ENCODE data around the gene NOVA1. TPM values are rescaled to one million over a fixed set of nuclear protein-coding genes. Genes with fewer than 3 reads are reported as not detected.
"Not testable (repeated sequence)": the region's sequence is repeated elsewhere in the genome, so short reads cannot be mapped to it uniquely, and the experiment has no call there.

Gene NOVA1
- polyA plus RNA-seq = not detected in 3 replicates
- polyA plus RNA-seq (2011; ENCODE audit: low read depth) = not detected
- not detected in 2 replicates for polyA plus RNA-seq (2011; cell fraction: cytosol; rRNA removed)
- polyA plus RNA-seq (2011; cell fraction: nucleus; rRNA removed) = not detected in 2 replicates
- polyA plus RNA-seq (2012; ENCODE audit: low replicate concordance) = not detected in 2 replicates
- not detected in 3 replicates for polyA minus RNA-seq
- polyA minus RNA-seq (2011; cell fraction: cytosol; rRNA and poly(A)+ RNA removed) = not detected
- polyA minus RNA-seq (2011; cell fraction: nucleus; rRNA and poly(A)+ RNA removed) = not detected in 2 replicates

- Histone ChIP-seq H4K20me1 (ENCODE audit: control insufficient read depth, extremely low read depth, insufficient read depth, low read length) (no peaks in the 10 kb centered on the region), H3K9ac (ENCODE audit: control insufficient read depth, extremely low read depth, insufficient read depth, low read length) (no peak within 1 kb of the TSS), H3K36me3 (ENCODE audit: control insufficient read depth in 2 of 2, extremely low read depth in 1 of 2, insufficient read depth in 2 of 2, low read length in 2 of 2) (no peaks in the 10 kb centered on the region), H3K4me2 (ENCODE audit: control insufficient read depth, extremely low read depth, insufficient read depth, low read depth, low read length) (peak within 1 kb of the TSS; percentile 16), H2AFZ (ENCODE audit: control insufficient read depth, low read length) (peak within 1 kb of the TSS; percentile 26), H3K4me1 (ENCODE audit: control insufficient read depth, extremely low read depth, insufficient read depth, low read length) (no peaks in the 10 kb centered on the region), H3K9me1 (ENCODE audit: control insufficient read depth, extremely low read depth, insufficient read depth, low read length) (no peaks in the 10 kb centered on the region), H3K9me3 (ENCODE audit: control insufficient read depth, low read depth, low read length) (no peaks in the 10 kb centered on the region), H3K27me3 (ENCODE audit: control insufficient read depth, extremely low read depth, insufficient read depth, low read length) (peaks cover 29% of the 10 kb centered on the region), H3K4me3 (ENCODE audit: control insufficient read depth in 2 of 3, extremely low read depth in 1 of 3, insufficient read depth in 2 of 3, low read depth in 1 of 3, low read length in 3 of 3) (peak within 1 kb of the TSS in 1 of 3 experiments; percentile 14), H3K27ac (ENCODE audit: control insufficient read depth, insufficient read depth, low read length) (no peak within 1 kb of the TSS), H3K79me2 (ENCODE audit: control insufficient read depth, insufficient read depth, low read length) (no peaks in the 10 kb centered on the region)
- DNase-seq (ENCODE audit: low read depth, low spot score) = no peak
- dilution Hi-C loops (cut with MboI; ENCODE audit: extremely low pct_ligation_motif_present, low sequenced_read_pairs) = no loop called here
- TF ChIP-seq CTCF (optimal IDR thresholded peaks at IDR 0.05 in 1 of 3, IDR thresholded peaks at IDR 0.05 in 1 of 3, conservative IDR thresholded peaks at IDR 0.05 in 1 of 3; ENCODE audit: extremely low read depth in 1 of 3, insufficient read depth in 2 of 3, low read length in 3 of 3) (no peak), EZH2 (IDR thresholded peaks at IDR 0.05; ENCODE audit: low read length) (peak; percentile 86)
- FAIRE-seq = no peak
Measured at GRCh38 chr14:26597589-26598080, at the start of gene NOVA1. NOVA1 (minus strand) TSS chr14:26598033; CDS start chr14:26597436, 597 bp downstream.

- H3K79me2 ChIP-seq (ENCODE audit: control insufficient read depth, insufficient read depth, low read length); H3K4me1 ChIP-seq (ENCODE audit: control insufficient read depth, extremely low read depth, insufficient read depth, low read length); dilution Hi-C loops (cut with MboI; ENCODE audit: extremely low pct_ligation_motif_present, low sequenced_read_pairs); H3K27ac ChIP-seq (ENCODE audit: control insufficient read depth, insufficient read depth, low read length); H4K20me1 ChIP-seq (ENCODE audit: control insufficient read depth, extremely low read depth, insufficient read depth, low read length); DNase-seq (ENCODE audit: low read depth, low spot score); H3K9me3 ChIP-seq (ENCODE audit: control insufficient read depth, low read depth, low read length); H3K9me1 ChIP-seq (ENCODE audit: control insufficient read depth, extremely low read depth, insufficient read depth, low read length); H3K4me3 ChIP-seq (ENCODE audit: control insufficient read depth in 2 of 3, extremely low read depth in 1 of 3, insufficient read depth in 2 of 3, low read depth in 1 of 3, low read length in 3 of 3); H2AFZ ChIP-seq (ENCODE audit: control insufficient read depth, low read length); H3K27me3 ChIP-seq (ENCODE audit: control insufficient read depth, extremely low read depth, insufficient read depth, low read length); H3K4me2 ChIP-seq (ENCODE audit: control insufficient read depth, extremely low read depth, insufficient read depth, low read depth, low read length); H3K36me3 ChIP-seq (ENCODE audit: control insufficient read depth in 2 of 2, extremely low read depth in 1 of 2, insufficient read depth in 2 of 2, low read length in 2 of 2); FAIRE-seq; H3K9ac ChIP-seq (ENCODE audit: control insufficient read depth, extremely low read depth, insufficient read depth, low read length): not testable (repeated sequence)
Measured at GRCh38 chr14:26645057-26645456, 47.2 kb upstream of the NOVA1 start.

Measured in keratinocyte (primary cell).